GM18951 (cell line): ENCODE measurements around the gene AK8.

Source experiments
- POLR2A ChIP-seq: IDR thresholded peaks from 4 replicates; pipeline ENCODE4 v1.6.1; 2011; ENCODE audit warnings: mild to moderate bottlenecking; ENCODE audit not compliant: insufficient read length, insufficient read depth; ENCODE audit errors: extremely low read depth
- in situ Hi-C: fragments of 300-500 bp; cut with MboI; formaldehyde crosslinking; loops from one replicate; pipeline ENCODE4 v1.12.0; 2022; ENCODE audit warnings: low sequenced_read_pairs, mixed read lengths, inconsistent platforms; ENCODE audit not compliant: unreplicated experiment

Gene AK8

GRCh38 chr9:132743931-132744479 lies 134.1 kb downstream of the AK8 start:
- TF ChIP-seq POLR2A = no peak
- in situ Hi-C loops = no loop called here

DNA sequence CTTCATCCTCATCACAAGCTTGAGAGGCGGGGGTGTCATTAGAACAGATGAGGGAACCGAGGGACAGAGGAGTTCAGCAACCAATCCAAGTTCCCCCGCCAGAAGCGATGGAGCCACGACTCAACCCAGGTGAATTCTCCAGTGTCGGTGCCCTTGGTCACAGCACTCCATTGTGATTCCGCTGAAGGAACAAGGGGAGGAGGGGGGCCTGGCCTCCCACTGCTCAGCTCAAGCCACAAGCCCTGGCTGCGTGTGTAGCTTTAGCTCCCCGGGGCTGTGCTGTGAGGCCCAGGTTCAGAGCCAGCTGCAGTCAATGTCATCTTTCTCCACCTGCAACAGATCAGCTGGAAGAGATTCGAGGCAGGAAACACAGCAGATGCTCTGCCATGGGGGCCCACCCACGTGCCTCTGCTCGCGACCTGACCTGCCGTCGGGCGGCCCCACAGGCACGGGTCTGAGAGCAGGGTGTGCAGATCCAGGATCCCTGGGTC lies 135.2 kb downstream of the AK8 start:
- in situ Hi-C loops = no loop called here
- TF ChIP-seq POLR2A = no peak

DNA sequence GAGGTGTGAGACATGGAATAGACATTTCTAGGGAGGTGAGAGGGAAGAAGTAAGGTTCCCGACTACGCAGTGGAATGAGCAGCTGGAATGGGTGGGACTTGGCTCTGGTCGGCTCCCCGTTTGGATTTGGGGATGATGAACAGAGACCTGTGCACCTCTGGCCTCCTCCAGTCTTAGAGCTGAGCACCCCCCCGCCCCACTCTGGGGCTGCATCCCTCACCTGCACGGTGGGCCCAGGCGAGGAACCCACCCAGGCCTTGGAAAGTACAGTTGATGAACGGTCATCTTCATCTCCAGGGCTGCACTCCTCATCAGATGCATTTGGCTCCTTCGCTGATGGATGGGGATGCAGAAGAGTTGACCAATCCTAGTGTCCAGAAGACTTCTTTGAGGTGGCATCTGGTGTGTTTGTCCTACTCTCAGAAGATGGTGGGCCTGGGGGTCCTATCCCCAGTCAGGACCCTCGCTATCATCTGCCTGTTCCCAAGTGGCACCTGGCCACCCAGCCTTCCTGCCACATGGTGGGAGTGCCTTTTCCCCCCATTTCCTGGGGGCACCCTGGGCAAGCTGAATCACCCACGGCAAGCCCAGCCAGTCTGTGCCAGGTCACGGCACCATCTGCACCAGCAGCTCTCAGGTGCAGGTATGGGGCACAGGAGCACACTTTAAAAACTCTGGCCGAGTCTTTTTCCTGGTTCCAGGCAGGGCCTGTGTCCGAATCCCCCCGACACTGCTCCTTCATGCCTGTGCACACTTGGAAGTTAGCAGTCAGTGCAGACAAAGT lies 137.4 kb downstream of the AK8 start:
- no peak for TF ChIP-seq POLR2A
- in situ Hi-C loops = no loop called here

DNA sequence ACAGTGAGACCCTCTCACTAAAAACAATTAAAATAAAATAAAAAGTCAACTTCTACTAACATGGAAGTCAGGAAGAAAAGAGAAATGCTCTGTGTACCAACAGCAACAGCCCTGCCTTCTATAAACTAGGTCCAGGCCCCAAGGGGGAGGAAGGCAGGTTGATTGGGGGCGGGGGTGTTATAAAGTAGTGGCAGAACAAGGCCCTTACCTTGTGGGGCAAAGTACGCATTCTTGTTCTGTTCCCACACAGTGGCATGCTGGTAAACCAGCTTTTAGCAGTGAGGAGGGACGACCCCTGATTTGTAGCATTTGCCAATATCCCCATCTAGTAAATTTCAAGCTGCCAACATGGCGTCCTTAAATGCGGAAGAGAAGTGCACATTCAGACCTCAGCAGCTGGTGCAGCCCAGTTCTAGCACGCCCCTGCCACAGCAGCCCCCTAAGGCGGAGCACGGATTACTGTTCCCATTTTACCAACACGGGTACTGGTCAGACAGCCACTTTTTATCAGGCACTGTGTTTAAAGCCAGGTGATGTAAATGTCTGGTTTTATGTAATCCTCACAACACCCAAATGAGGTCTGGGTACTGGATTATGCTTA lies 138.3 kb downstream of the AK8 start:
- no peak for TF ChIP-seq POLR2A
- in situ Hi-C loops = no loop called here

DNA sequence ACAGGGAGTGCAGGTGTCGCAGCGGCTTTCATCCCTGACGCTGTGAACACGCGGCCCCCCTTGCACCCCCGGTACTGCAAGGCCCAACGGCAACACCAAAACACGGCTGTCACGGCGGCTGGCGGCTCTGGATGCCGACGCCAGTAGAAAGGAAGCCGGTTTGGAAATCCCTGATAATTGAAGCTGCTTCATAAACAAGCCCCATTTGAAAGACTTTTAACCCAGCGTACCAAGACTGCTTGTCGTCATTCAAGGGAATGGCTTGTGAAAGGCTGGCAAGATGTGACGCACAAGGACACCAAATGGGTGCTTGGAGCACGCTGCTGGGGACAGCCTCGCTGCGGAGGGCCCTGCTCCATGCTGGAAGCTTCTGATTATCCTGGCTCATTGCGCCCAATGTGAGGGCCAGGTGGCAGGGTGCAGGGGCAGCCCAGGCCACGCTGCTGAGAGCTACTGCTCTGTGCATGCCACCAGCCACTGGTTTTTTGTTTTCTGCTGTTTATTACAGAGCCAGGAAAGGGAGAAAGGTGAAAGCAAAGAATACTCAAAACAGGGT lies 144.7 kb downstream of the AK8 start:
- TF ChIP-seq POLR2A = no peak
- in situ Hi-C loops = no loop called here

GRCh38 chr9:132732326-132733259 lies 145.5 kb downstream of the AK8 start:
- TF ChIP-seq POLR2A = no peak
- in situ Hi-C loops = no loop called here

- no peak for TF ChIP-seq POLR2A
- in situ Hi-C loops = no loop called here
Observed at GRCh38 chr9:132731230-132731629, 146.9 kb downstream of the AK8 start.

DNA sequence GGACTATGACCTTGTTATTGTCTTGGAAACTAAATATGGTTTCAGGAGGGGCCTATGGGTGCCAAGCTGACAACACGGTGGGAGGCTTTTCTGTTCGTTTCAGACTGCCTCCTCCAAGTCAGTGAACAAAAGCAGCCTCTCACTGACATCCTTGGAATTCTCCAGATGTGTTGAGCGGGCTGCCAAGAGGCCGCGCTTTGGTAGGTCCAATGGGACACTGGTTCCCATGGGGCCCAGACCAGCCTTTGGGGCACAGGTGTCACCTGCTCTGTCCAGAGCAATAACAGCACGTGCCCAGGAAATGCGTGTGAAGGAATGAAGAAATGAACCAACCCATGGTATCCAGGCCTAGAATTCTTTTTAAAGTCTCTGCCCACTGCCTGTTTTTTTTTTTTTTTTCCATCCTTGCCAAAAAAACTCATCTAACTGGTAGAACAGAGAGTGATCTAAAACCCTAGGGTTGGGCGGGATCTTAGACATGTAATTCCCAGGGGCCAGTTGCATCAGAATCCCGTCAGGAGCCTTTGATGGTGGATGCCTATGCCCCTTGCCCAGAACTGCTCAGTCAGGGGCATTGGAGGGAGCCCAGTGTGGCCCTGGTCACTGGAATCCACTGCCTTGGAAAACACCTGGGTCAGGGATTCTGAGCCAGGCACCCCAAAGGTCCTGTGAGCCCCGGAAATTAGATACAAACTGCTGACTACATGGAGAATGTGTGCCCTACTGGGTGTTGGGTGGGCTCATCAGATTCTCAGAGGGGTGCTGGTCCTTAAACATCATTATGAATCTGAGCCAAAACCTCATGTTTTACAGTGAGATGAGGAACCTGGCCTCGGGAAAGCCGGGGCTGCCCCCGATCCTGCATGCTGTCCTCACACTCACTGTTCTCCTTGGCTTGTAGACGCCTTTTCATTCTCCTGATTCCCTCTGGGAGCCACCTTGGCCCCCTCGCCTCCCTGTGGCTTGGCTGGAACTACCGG lies 147.7 kb downstream of the AK8 start:
- TF ChIP-seq POLR2A = no peak
- in situ Hi-C loops = no loop called here

DNA sequence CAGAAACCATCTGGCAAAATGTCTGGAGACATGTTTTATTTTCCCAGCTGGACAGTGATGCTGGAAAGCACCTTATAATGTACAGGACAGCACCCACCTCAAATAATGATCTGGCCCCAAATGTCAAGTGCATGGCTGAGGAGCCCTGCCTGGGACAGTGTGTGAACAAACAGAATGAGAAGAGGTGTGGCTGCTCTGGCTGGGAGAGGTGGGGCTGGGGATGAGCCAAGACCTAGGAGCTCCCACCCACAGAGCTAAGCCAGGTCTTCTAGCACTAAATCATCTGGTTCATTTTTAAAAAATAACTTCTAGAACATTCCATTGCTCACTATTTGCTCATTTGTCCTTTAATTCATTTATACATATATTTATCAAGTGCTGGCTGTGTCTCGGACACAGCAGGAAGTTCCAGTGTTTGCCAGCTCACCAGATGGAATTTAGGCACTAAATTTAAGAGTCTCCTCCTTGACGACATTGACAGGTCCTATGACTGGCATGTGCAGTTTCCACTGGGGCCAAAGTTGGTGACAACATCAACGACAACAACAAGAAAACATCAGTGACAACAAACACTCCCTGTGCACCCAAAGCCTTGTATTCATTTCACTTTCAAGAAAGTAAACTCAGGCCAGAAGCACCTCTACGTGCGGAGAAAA lies 148.7 kb downstream of the AK8 start:
- no peak for TF ChIP-seq POLR2A
- in situ Hi-C loops = no loop called here

DNA sequence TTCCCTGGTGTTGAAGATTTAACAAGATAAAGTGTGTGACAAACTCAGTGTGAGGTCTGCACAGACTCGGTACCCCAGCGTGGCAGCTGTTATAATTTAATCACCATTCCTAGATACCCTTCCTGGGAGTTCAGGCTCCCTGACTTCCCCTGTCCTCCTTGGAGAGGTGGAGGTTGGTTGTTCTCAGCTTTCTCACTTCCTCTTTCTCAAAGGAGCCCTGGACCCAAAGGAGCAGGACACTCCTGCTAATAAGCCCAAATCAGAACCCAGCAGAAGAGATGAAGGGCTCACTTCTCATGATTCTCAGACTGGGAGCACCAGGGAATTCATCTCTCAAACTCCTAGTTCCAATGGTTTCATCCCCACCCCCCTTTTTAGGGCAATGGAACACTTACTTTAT lies 149.6 kb downstream of the AK8 start:
- in situ Hi-C loops = no loop called here

GRCh38 chr9:132728071-132728470 lies 150.0 kb downstream of the AK8 start:
- in situ Hi-C loops = no loop called here
- TF ChIP-seq POLR2A = no peak

More for the DNA sequence above, 149.6 kb downstream of the AK8 start:
- TF ChIP-seq POLR2A = no peak
